ENCODE measurements around the gene ZKSCAN7. TPM values are rescaled to one million over a fixed set of nuclear protein-coding genes. Genes with fewer than 3 reads are reported as not detected.
A peak's percentile ranks its signal among the peaks of the same experiment; 100 is the strongest.
"Not testable (repeated sequence)": the region's sequence is repeated elsewhere in the genome, so short reads cannot be mapped to it uniquely, and the experiment has no call there.

Gene ZKSCAN7
- total RNA-seq: 1 to 10 TPM; 1.1 TPM
- long read RNA-seq, partial matches to known transcripts: 0 of 1 reads
- long read RNA-seq, other reads (novel, unspliced or antisense): 1 of 1 reads

GRCh38 chr3:44554626-44555592 lies at the start of gene ZKSCAN7:
Gene ZKSCAN7, plus strand, starts transcription at chr3:44555193. Its CDS starts 1,855 bp downstream, at chr3:44557048.
- DNase-seq (peak; percentile 41 to 53), ATAC-seq (peak; percentile 73)
- intact Hi-C loops (cut with DNase I, micrococcal nuclease): no loop called here

GRCh38 chr3:44506556-44506955 lies 48.4 kb upstream of the ZKSCAN7 start:
- ATAC-seq: no peak

GRCh38 chr3:44506961-44507360 lies 48.0 kb upstream of the ZKSCAN7 start:
- intact Hi-C loops (cut with DNase I, micrococcal nuclease): no loop called here
- DNase-seq (no peak), ATAC-seq (no peak)

More at GRCh38 chr3:44506556-44506955, 48.4 kb upstream of the ZKSCAN7 start:
- intact Hi-C loops (cut with DNase I, micrococcal nuclease): no loop called here
- DNase-seq: no peak

GRCh38 chr3:44509393-44509921 lies 45.5 kb upstream of the ZKSCAN7 start:
- peak; percentile 16 for ATAC-seq
- intact Hi-C loops (cut with DNase I, micrococcal nuclease): no loop called here
- no peak for DNase-seq

- DNase-seq: peak in 1 of 2 donors; percentile 11
- intact Hi-C loops (cut with DNase I, micrococcal nuclease): no loop called here
- ATAC-seq: peak; percentile 50
These were observed 45.0 kb upstream of the ZKSCAN7 start for GRCh38 chr3:44510000-44510368.

- intact Hi-C loops (cut with DNase I, micrococcal nuclease): no loop called here
- peak in 1 of 2 donors; percentile 27 for DNase-seq
- peak; percentile 11 for ATAC-seq
These were observed 43.8 kb upstream of the ZKSCAN7 start for GRCh38 chr3:44511238-44511566.

- no peak for ATAC-seq
- no peak for DNase-seq
- intact Hi-C loops (cut with DNase I, micrococcal nuclease): no loop called here
These were observed 41.5 kb upstream of the ZKSCAN7 start for GRCh38 chr3:44513513-44513912.

GRCh38 chr3:44516230-44516629 lies 38.8 kb upstream of the ZKSCAN7 start:
- intact Hi-C loops (cut with DNase I, micrococcal nuclease): no loop called here
- ATAC-seq (no peak), DNase-seq (no peak)

- ATAC-seq (no peak), DNase-seq (no peak)
- intact Hi-C loops (cut with DNase I, micrococcal nuclease): no loop called here
These were observed 36.2 kb upstream of the ZKSCAN7 start for GRCh38 chr3:44518782-44519156.

GRCh38 chr3:44521721-44522120 lies 33.3 kb upstream of the ZKSCAN7 start:
- ATAC-seq (no peak), DNase-seq (no peak)
- intact Hi-C loops (cut with DNase I, micrococcal nuclease): no loop called here

GRCh38 chr3:44522494-44522933 lies 32.5 kb upstream of the ZKSCAN7 start:
- DNase-seq (no peak), ATAC-seq (no peak)
- intact Hi-C loops (cut with DNase I, micrococcal nuclease): no loop called here

GRCh38 chr3:44525060-44525459 lies 29.9 kb upstream of the ZKSCAN7 start:
- no peak for ATAC-seq

GRCh38 chr3:44529927-44530326 lies 25.1 kb upstream of the ZKSCAN7 start:
- DNase-seq (peak in 1 of 2 donors; percentile 20), ATAC-seq (peak; percentile 46)
- intact Hi-C loops (cut with DNase I, micrococcal nuclease): loop anchor here (5.0 to 10.0 kb wide), 2 partner anchors 382 to 385 kb away; no protein-coding TSS in a partner anchor

More at GRCh38 chr3:44525060-44525459, 29.9 kb upstream of the ZKSCAN7 start:
- intact Hi-C loops (cut with DNase I, micrococcal nuclease): no loop called here
- DNase-seq: no peak

GRCh38 chr3:44530911-44531310 lies 24.1 kb upstream of the ZKSCAN7 start:
- intact Hi-C loops (cut with DNase I, micrococcal nuclease): loop anchor here (5.0 to 10.0 kb wide), 2 partner anchors 381 to 384 kb away; no protein-coding TSS in a partner anchor
- ATAC-seq (peak; percentile 96), DNase-seq (no peak)

- DNase-seq: not testable (repeated sequence)
- intact Hi-C loops (cut with DNase I, micrococcal nuclease): loop anchor here (5.0 to 10.0 kb wide), 2 partner anchors 378 to 380 kb away; no protein-coding TSS in a partner anchor
- ATAC-seq: peak; percentile 29
These were observed 20.3 kb upstream of the ZKSCAN7 start for GRCh38 chr3:44534659-44535058.

GRCh38 chr3:44535364-44535763 lies 19.6 kb upstream of the ZKSCAN7 start:
- DNase-seq: no peak
- no peak for ATAC-seq
- intact Hi-C loops (cut with DNase I, micrococcal nuclease): loop anchor here in 1 of 2 donors (10.0 kb wide), 1 partner anchor 379 kb away; no protein-coding TSS in a partner anchor

GRCh38 chr3:44544811-44545210 lies 10.2 kb upstream of the ZKSCAN7 start:
- DNase-seq; intact Hi-C loops (cut with DNase I, micrococcal nuclease); ATAC-seq: not testable (repeated sequence)

GRCh38 chr3:44555723-44556122 lies 730 bp downstream of the ZKSCAN7 start:
- intact Hi-C loops (cut with DNase I, micrococcal nuclease): no loop called here
- ATAC-seq (no peak), DNase-seq (no peak)

- ATAC-seq (no peak), DNase-seq (no peak)
- intact Hi-C loops (cut with DNase I, micrococcal nuclease): no loop called here
These were observed 2.1 kb downstream of the ZKSCAN7 start for GRCh38 chr3:44557074-44557473.

- ATAC-seq (no peak), DNase-seq (no peak)
- intact Hi-C loops (cut with DNase I, micrococcal nuclease): no loop called here
These were observed 6.1 kb downstream of the ZKSCAN7 start for GRCh38 chr3:44561076-44561475.
